Measurements from ENCODE around the gene ATP11C.

ATP11C gene

DNA sequence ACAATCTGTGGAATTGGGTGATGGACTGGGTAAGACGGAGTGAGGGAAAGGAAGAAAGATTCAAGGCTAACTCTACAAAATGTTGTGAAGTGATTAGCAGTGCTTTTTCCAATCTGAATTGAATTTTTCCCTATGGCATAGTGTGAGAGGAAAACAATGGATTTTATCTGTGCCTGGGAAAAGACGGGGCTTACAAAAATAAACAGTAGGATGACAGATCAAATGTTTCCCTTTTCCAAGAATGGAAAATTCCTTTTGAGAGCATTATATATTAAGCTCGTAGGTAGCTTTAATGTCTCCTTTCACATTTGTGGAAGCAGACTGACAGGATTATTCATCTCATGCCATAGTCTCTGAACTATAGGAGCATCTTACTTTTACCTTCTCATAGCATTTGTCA lies 27.8 kb downstream of the ATP11C start:
- H3K27ac Mint-ChIP-seq, result no peak overlapping the region

DNA sequence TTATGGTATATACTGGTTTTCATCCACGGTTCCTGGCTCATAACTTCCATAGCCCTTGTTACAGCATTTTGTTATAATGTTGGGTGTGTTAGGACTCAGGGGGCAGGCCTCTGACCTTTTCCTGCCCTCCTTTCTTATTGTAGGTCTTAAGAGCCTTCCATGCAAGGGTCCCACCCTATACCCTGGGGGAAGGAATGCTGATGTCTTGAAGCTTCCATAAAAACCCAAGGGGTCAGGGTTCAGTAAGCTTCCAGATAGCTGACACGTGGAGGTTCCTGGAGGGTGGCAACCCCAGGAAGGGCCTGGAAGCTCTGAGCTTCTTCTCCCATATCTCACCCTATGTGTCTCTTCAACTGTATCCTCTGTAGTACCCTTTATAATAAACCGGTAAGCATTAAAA lies 29.6 kb downstream of the ATP11C start:
- H3K4me3 Mint-ChIP-seq, result no peak overlapping the region
- no peak overlapping the region for H3K27ac Mint-ChIP-seq
- H3K4me1 Mint-ChIP-seq (ENCODE audit: low read depth), result peaks cover 11% of the 10 kb centered on the region
- H3K36me3 Mint-ChIP-seq (ENCODE audit: low read depth), result peaks cover 3% of the 10 kb centered on the region
- no peaks in the 10 kb centered on the region for H3K27me3 Mint-ChIP-seq (ENCODE audit: low read depth)
- no peaks in the 10 kb centered on the region for H3K9me3 Mint-ChIP-seq
- DNase-seq (ENCODE audit: low spot score), result no peak

More for the DNA sequence above, 27.8 kb downstream of the ATP11C start:
- peaks cover 16% of the 10 kb centered on the region for H3K4me1 Mint-ChIP-seq (ENCODE audit: low read depth)
- H3K36me3 Mint-ChIP-seq (ENCODE audit: low read depth), result peaks cover 3% of the 10 kb centered on the region
- H3K4me3 Mint-ChIP-seq, result no peak overlapping the region
- no peak for DNase-seq (ENCODE audit: low spot score)
- no peaks in the 10 kb centered on the region for H3K27me3 Mint-ChIP-seq (ENCODE audit: low read depth)
- no peaks in the 10 kb centered on the region for H3K9me3 Mint-ChIP-seq

DNA sequence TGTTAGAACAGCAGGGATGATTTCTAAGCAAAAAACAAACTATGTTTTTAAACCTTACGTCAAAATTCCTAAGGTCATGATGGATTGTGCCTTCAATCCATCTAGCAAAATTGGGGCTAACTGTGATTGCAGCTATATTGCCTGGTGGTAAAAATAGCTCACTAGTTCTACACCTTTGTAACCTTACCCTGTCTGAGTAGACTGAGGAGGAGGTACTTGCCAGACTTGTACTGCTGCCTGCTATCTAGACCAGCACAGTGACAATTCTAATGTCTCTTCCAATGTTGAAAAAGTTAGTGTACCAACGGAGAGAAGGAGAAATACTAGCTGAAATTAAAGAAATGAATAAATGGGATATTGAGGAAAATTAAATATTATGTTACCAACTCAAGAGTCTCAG lies 30.3 kb downstream of the ATP11C start:
- DNase-seq (ENCODE audit: low spot score), result no peak
- H3K4me1 Mint-ChIP-seq (ENCODE audit: low read depth), result peaks cover 9% of the 10 kb centered on the region
- H3K9me3 Mint-ChIP-seq, result no peaks in the 10 kb centered on the region
- no peak overlapping the region for H3K4me3 Mint-ChIP-seq
- H3K27ac Mint-ChIP-seq, result no peak overlapping the region
- peaks cover 3% of the 10 kb centered on the region for H3K36me3 Mint-ChIP-seq (ENCODE audit: low read depth)
- no peaks in the 10 kb centered on the region for H3K27me3 Mint-ChIP-seq (ENCODE audit: low read depth)

DNA sequence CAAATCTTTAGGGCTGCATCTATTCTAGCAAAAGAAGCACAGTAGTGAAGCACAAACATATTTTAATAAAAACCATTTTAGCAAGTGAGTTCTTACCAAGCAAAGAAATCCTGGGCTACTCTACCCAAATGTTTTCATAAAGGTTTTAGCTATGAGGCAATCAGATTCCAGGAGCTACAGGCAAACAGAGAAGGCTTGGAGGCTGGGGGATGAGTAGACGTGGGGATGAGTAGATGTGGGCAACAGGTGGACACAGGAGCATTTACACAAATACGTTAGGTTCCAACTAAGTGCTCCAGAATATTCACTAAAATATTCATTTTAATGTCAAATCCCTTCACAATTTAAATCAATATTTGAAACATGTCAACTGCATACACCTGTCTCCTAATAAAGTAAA lies 34.5 kb downstream of the ATP11C start:
- Mint-ChIP-seq H3K4me1 (ENCODE audit: low read depth) (peaks cover 3% of the 10 kb centered on the region), H3K27ac (no peak overlapping the region), H3K36me3 (ENCODE audit: low read depth) (no peaks in the 10 kb centered on the region)

DNA sequence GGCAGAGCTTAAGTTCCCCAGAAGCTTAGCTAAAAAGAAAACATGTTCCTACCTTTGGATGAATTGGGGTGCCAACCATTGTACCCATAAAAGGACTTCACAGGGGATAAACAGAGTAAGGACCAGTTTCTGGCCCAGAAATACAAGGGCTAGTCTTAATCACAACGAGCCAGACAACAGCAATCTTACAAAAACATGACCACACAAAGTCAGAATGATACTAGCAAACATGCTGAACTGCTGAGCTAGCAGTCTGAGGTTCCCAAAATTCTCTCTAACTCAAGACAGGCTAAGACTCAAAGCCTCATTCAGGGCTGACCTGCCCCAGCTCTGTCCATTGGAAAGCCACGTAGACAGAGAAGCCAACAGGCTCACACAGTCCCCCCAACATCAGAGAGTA lies 40.3 kb downstream of the ATP11C start:
- no peaks in the 10 kb centered on the region for H3K9me3 Mint-ChIP-seq
- H3K27ac Mint-ChIP-seq, result no peak overlapping the region
- H3K27me3 Mint-ChIP-seq (ENCODE audit: low read depth), result no peaks in the 10 kb centered on the region
- DNase-seq (ENCODE audit: low spot score), result no peak
- H3K36me3 Mint-ChIP-seq (ENCODE audit: low read depth), result no peaks in the 10 kb centered on the region
- no peak overlapping the region for H3K4me3 Mint-ChIP-seq
- H3K4me1 Mint-ChIP-seq (ENCODE audit: low read depth), result peaks cover 6% of the 10 kb centered on the region

More for the DNA sequence above, 34.5 kb downstream of the ATP11C start:
- Mint-ChIP-seq H3K27me3 (ENCODE audit: low read depth) (no peaks in the 10 kb centered on the region), H3K4me3 (no peak overlapping the region), H3K9me3 (no peaks in the 10 kb centered on the region)
- no peak for DNase-seq (ENCODE audit: low spot score)

DNA sequence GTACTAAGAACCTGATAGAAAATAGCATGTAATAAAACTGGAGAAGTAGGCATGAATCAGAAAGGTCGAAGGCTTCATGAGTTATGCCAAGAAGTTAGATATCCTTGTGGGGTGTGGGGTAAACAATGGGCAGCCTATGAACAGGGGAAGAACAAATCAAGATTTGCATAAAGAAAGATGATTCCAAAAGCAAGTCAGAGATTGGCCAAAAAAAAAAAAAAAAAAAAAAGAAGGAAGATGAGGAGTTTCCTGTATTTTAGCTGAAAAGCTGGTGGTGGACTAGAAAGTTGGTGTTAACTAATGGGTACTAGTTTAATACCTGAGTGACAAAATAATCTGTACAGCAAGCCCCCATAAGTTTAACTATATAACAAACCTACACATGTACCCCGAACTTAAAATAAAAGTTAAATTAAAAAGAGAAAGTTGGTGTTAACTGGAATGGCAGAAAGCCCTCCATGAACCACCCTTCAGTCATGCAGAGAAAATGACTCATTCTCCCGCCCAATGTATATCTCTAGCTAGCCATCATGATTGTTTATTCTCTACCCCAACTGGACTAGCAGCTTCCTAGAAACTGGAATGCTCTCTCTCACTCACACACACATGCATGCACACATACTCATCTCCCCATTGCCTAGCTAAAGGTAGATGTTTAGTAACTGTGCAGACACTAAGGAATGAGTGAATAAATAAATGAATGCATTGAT lies 41.7 kb downstream of the ATP11C start:
- no peak overlapping the region for H3K27ac Mint-ChIP-seq
- H3K4me3 Mint-ChIP-seq, result no peak overlapping the region
- H3K36me3 Mint-ChIP-seq (ENCODE audit: low read depth), result no peaks in the 10 kb centered on the region
- H3K4me1 Mint-ChIP-seq (ENCODE audit: low read depth), result peaks cover 6% of the 10 kb centered on the region
- no peak for DNase-seq (ENCODE audit: low spot score)
- H3K27me3 Mint-ChIP-seq (ENCODE audit: low read depth), result no peaks in the 10 kb centered on the region
- H3K9me3 Mint-ChIP-seq, result no peaks in the 10 kb centered on the region

DNA sequence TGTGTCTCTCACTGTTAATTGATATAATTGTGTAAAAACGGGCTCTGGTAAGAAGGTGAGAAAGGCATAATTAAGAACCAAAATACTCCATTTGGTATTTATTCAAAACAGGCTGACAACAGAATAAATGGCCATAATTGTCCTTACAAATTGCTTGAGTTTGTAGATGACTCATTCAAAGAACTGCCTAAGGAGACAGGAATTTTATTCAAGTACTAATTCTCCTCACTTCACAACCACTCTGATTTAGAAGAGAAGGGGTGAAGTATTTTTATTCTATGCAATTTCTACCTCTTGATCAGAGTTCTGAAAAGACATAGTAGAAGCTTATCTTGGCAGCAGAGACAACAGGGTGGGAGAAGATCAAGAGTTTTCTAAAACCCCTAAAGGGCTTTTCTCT lies 43.1 kb downstream of the ATP11C start:
- no peak for DNase-seq (ENCODE audit: low spot score)
- Mint-ChIP-seq H3K27ac (no peak overlapping the region), H3K27me3 (ENCODE audit: low read depth) (no peaks in the 10 kb centered on the region), H3K4me3 (no peak overlapping the region), H3K4me1 (ENCODE audit: low read depth) (peaks cover 6% of the 10 kb centered on the region), H3K36me3 (ENCODE audit: low read depth) (peaks cover 2% of the 10 kb centered on the region), H3K9me3 (no peaks in the 10 kb centered on the region)

DNA sequence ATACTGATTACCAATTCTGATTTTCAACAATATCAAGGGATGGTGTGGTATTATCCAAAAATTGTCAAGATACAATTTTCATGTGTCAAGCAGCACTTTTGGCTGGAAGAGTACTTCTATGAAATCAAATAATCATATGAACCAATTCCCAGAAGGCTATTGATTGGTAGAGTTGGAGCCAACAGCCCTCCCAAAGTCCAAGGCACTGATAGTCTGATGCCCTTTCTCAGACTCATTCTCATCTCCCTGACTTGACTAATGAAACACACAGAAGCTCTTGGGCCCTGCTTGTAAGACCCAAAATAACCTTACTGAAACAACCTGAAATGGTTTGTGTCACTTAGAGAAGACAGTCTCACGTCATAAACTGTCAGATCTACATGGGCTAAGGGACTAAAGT lies 48.9 kb downstream of the ATP11C start:
- Mint-ChIP-seq H3K27ac (no peak overlapping the region), H3K9me3 (no peaks in the 10 kb centered on the region), H3K36me3 (ENCODE audit: low read depth) (peaks cover 4% of the 10 kb centered on the region), H3K4me1 (ENCODE audit: low read depth) (peaks cover 1% of the 10 kb centered on the region), H3K4me3 (no peak overlapping the region), H3K27me3 (ENCODE audit: low read depth) (no peaks in the 10 kb centered on the region)
- no peak for DNase-seq (ENCODE audit: low spot score)

DNA sequence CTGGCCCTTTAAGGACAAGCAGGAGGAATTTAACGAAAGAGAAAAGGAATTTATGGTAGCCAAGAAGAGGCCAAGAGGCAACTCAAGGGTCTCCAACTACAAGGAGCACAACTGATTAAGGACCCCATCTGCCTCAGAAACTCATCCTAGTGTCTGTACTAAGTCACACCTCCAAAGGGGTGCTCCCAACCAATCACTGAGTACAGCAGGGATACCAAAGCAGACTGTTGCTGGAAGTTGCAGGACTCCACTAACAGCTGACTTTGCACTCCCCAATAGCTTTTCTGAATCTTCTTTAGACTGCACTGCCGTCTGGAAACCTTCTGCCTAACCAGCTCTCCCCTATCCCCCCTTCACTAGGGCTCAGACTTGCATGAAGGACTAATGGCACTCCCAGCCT lies 50.6 kb downstream of the ATP11C start:
- Mint-ChIP-seq H3K36me3 (ENCODE audit: low read depth) (peaks cover 4% of the 10 kb centered on the region), H3K9me3 (no peaks in the 10 kb centered on the region), H3K4me3 (no peak overlapping the region), H3K27ac (no peak overlapping the region), H3K27me3 (ENCODE audit: low read depth) (no peaks in the 10 kb centered on the region), H3K4me1 (ENCODE audit: low read depth) (peaks cover 1% of the 10 kb centered on the region)
- DNase-seq (ENCODE audit: low spot score), result no peak

DNA sequence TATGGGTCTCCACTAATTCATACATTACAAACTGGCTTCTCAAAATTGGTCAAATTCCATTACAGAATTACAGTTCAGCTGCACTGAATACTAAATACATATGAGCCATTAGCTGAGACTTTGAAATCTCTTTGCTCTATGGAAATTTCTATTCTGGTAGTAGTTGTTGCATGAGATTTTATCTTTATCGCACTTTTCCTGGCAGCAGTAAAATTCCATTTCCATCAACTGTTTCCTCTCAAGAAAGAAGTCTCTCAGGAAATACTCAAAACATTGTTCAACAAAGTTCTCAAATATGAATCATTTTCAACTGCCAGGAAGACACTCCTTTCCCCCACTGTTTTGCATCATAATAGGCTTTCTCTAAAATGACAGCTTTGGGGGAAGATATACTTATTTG lies 51.3 kb downstream of the ATP11C start:
- peaks cover 4% of the 10 kb centered on the region for H3K36me3 Mint-ChIP-seq (ENCODE audit: low read depth)
- no peaks in the 10 kb centered on the region for H3K27me3 Mint-ChIP-seq (ENCODE audit: low read depth)
- no peak overlapping the region for H3K27ac Mint-ChIP-seq
- no peak for DNase-seq (ENCODE audit: low spot score)
- no peaks in the 10 kb centered on the region for H3K9me3 Mint-ChIP-seq
- peaks cover 1% of the 10 kb centered on the region for H3K4me1 Mint-ChIP-seq (ENCODE audit: low read depth)
- H3K4me3 Mint-ChIP-seq, result no peak overlapping the region

DNA sequence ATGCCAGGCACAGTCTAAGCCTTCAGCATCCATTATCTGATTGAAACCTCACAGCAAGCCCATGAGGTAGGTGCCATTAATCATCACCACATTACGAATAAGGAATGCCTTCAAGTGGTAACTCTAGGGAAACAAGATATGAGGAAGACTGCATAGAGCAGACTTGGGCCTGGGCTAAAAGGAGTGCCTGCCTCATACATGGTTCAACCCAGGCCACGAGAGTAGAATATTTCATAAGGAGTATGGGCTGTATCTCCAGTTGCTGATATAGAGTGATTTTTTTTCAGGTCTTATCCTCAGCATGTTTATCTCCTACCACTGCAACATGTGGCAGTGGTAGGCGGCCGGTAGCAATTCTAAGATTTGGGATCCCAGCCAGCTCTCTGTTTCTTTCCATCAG lies 51.7 kb downstream of the ATP11C start:
- peaks cover 4% of the 10 kb centered on the region for H3K36me3 Mint-ChIP-seq (ENCODE audit: low read depth)
- no peak overlapping the region for H3K4me3 Mint-ChIP-seq
- H3K9me3 Mint-ChIP-seq, result no peaks in the 10 kb centered on the region
- DNase-seq (ENCODE audit: low spot score), result no peak
- no peaks in the 10 kb centered on the region for H3K27me3 Mint-ChIP-seq (ENCODE audit: low read depth)
- H3K4me1 Mint-ChIP-seq (ENCODE audit: low read depth), result peaks cover 1% of the 10 kb centered on the region
- no peak overlapping the region for H3K27ac Mint-ChIP-seq

DNA sequence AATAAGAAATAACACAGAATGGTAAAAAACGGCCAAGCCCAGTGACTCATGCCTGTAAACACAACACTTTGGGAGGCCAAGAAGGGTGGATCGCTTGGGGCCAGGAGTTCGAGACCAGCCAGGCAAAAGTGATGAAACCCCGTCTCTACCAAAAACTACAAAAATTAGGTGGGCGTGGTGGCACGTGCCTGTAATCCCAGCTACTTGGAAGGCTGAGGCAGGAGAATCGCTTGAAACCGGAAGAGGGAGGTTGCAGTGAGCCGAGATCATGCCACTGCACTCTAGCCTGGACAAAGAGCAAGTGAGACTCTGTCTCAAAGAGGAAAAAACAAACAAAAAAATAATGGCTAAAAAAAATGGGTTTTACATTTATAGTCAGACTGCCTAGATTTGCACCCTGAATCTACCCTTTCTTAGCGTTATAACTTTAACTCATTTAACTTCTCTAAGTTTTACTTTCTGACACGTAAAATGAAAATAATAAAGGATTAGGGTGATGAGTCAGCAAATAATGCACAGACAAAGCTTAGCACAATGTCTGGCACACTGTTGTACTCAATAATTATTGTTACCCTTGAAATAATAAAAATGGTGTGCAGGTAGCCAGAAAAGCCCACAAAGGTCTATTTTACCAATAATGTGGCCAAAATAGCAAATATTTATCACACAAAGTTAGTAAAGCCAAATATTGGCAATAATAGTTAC lies 55.0 kb downstream of the ATP11C start:
- DNase-seq (ENCODE audit: low spot score), result no peak
- H3K4me3 Mint-ChIP-seq, result no peak overlapping the region
- peaks cover 3% of the 10 kb centered on the region for H3K36me3 Mint-ChIP-seq (ENCODE audit: low read depth)
- H3K27me3 Mint-ChIP-seq (ENCODE audit: low read depth), result no peaks in the 10 kb centered on the region
- H3K27ac Mint-ChIP-seq, result no peak overlapping the region
- no peaks in the 10 kb centered on the region for H3K9me3 Mint-ChIP-seq
- H3K4me1 Mint-ChIP-seq (ENCODE audit: low read depth), result peaks cover 1% of the 10 kb centered on the region

DNA sequence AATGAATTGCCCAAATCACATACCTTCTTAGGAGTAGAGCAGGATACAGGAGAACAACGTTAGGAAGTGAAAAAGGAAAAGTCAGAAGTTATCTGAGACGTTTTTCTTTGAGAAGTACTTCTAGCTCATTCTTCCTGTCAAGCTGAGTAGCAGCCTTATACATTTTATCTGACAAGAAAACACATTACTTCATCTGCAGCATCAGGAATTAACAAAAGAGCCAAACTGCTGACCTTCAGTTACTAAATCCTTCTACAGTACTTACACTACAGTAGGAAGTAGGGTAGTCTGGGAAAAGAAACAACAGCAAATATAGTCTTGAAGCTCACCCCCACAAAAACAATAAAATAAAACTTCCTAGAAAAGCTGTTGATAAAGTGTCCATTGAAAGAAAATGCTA lies 57.0 kb downstream of the ATP11C start:
- no peaks in the 10 kb centered on the region for H3K4me1 Mint-ChIP-seq (ENCODE audit: low read depth)
- no peaks in the 10 kb centered on the region for H3K9me3 Mint-ChIP-seq
- no peak for DNase-seq (ENCODE audit: low spot score)
- no peak overlapping the region for H3K27ac Mint-ChIP-seq
- H3K27me3 Mint-ChIP-seq (ENCODE audit: low read depth), result no peaks in the 10 kb centered on the region
- peaks cover 3% of the 10 kb centered on the region for H3K36me3 Mint-ChIP-seq (ENCODE audit: low read depth)
- H3K4me3 Mint-ChIP-seq, result no peak overlapping the region

DNA sequence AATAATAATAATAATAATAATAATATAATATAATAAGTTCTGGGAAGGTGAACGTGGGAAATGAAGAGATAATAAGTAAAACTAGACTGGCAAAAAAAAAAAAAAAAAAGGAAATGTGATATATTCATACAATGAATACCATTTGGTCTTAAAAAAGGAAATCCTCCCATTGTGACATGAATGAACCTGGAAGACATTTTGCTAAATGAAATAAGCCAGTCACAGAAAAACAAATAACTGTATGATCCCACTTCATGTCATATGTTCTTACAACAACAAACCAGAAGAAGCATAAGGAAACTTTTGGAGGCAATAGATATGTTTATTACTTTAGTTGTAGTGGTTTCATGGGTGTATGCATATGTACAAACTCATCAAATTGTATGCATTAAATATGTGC lies 63.1 kb downstream of the ATP11C start:
- peaks cover 8% of the 10 kb centered on the region for H3K36me3 Mint-ChIP-seq (ENCODE audit: low read depth)
- H3K4me3 Mint-ChIP-seq, result no peak overlapping the region
- no peaks in the 10 kb centered on the region for H3K4me1 Mint-ChIP-seq (ENCODE audit: low read depth)
- H3K27me3 Mint-ChIP-seq (ENCODE audit: low read depth), result no peaks in the 10 kb centered on the region
- DNase-seq (ENCODE audit: low spot score), result no peak
- H3K9me3 Mint-ChIP-seq, result no peaks in the 10 kb centered on the region
- H3K27ac Mint-ChIP-seq, result no peak overlapping the region

DNA sequence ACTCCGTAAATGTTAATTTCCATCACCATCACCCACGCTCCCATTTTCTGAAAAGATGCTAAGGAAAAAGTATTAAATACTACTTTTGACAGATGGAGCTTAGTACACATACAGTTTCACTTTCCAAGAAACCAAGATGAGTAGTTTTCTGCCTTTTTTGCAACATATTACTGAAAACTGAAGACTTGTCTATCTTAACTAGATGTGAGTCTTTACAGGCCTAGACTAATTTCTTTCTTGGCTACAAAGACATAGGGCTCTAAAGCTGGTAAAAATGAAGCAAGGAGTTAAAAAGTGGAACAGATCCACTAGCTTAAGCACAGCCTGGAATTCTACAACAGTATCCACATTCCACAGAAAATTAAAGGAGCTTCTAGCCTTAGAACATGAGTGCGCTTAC lies 68.2 kb downstream of the ATP11C start:
- H3K4me3 Mint-ChIP-seq, result no peak overlapping the region
- DNase-seq (ENCODE audit: low spot score), result no peak
- H3K27ac Mint-ChIP-seq, result no peak overlapping the region
- no peaks in the 10 kb centered on the region for H3K4me1 Mint-ChIP-seq (ENCODE audit: low read depth)
- H3K36me3 Mint-ChIP-seq (ENCODE audit: low read depth), result peaks cover 7% of the 10 kb centered on the region
- no peaks in the 10 kb centered on the region for H3K27me3 Mint-ChIP-seq (ENCODE audit: low read depth)
- H3K9me3 Mint-ChIP-seq, result no peaks in the 10 kb centered on the region

All from T-helper 2 cell treated with Interferon-gamma antibody and Interleukin-4, amounts not matched to agents 5 μg/mL and 100 μg/mL, for 36 hours (primary cell).